AG04449 (cell line): Measurements from ENCODE around the gene VSX1.

Source experiments
- CTCF ChIA-PET: fragments of 350-600 bp; formaldehyde crosslinking; extraction: SDS; loops from one replicate; lab custom pipeline; 2021; ENCODE audit warnings: antibody characterized with exemption; lab: Yijun Ruan, JAX
- POLR2A ChIA-PET: fragments of 400-600, 350-600 bp; formaldehyde crosslinking; extraction: SDS; loops from one replicate; lab custom pipeline; 2020; ENCODE audit warnings: antibody characterized with exemption, inconsistent platforms; lab: Yijun Ruan, JAX
- DNase-seq: peaks from one replicate; pipeline ENCODE4 v3.0.0-alpha.2; 2010; ENCODE audit warnings: low read depth, low spot score
- H3K4me3 ChIP-seq: 2 replicates; pipeline ENCODE4 v1.5.1; 2011; ENCODE audit warnings: low read depth, mild to moderate bottlenecking, control low read depth, low read length
- TF ChIP-seq, protein P1 (sequence below): IDR thresholded peaks from one replicate; pipeline ENCODE4 v1.5.1; 2011; ENCODE audit warnings: mild to moderate bottlenecking, moderate library complexity, low read length, control low read depth, inconsistent platforms; ENCODE audit not compliant: insufficient read depth; ENCODE audit errors: missing control alignments

The VSX1 gene

DNA sequence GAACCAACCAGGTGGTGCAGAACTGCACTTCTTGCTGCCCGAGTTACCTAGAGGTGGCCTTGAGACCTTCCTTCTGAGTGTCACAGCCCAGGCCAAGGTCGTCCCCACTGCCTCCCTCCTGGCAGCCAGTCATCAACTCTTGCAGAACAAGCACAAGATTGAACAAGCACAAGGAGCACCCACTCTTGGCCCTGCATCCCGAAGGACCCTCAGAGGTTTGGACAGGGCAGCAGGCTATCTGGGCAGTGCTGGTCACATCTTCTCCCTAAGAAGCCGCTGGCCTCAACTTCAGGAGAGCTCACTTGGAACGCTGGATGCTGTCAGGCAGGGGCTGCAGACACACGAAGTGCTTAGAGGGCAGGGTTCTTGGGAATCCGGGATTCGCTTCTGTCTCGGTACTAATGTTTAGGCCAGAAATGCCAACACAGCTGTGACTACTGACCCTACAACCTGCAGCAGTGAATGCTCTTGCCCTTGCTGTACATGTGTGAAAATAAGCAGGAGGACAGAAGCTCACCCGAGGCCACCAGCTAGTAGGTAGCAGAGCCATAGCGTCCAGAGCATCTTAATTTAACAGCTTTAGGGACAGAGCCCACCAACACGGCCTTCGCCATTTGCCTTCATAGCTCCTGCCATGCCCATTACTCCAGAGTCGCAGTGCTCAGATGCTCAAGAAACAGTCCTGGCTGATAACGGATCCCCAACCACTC, 20.0 kb downstream of the VSX1 start:
- no peak for DNase-seq
- CTCF ChIA-PET: interaction anchor here (0.8 to 14.9 kb wide), 4 partner anchors 20 to 337 kb away, joined by 3 to 382 read pairs (median 4); no protein-coding TSS in a partner anchor
- POLR2A ChIA-PET: interaction anchor here (1.0 kb wide), 1 partner anchor 66 kb away, joined by 3 read pairs; no protein-coding TSS in a partner anchor
- no peak overlapping the region for H3K4me3 ChIP-seq
- TF ChIP-seq, protein P1, sequence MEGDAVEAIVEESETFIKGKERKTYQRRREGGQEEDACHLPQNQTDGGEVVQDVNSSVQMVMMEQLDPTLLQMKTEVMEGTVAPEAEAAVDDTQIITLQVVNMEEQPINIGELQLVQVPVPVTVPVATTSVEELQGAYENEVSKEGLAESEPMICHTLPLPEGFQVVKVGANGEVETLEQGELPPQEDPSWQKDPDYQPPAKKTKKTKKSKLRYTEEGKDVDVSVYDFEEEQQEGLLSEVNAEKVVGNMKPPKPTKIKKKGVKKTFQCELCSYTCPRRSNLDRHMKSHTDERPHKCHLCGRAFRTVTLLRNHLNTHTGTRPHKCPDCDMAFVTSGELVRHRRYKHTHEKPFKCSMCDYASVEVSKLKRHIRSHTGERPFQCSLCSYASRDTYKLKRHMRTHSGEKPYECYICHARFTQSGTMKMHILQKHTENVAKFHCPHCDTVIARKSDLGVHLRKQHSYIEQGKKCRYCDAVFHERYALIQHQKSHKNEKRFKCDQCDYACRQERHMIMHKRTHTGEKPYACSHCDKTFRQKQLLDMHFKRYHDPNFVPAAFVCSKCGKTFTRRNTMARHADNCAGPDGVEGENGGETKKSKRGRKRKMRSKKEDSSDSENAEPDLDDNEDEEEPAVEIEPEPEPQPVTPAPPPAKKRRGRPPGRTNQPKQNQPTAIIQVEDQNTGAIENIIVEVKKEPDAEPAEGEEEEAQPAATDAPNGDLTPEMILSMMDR: no peak

- ChIA-PET POLR2A (no interaction called here), CTCF (interaction anchor here (0.9 to 14.9 kb wide), 3 partner anchors 17 to 118 kb away, joined by 4 to 382 read pairs (median 7); no protein-coding TSS in a partner anchor)
- no peak overlapping the region for H3K4me3 ChIP-seq
Observed at GRCh38 chr20:25061103-25061799, 20.7 kb downstream of the VSX1 start.

GRCh38 chr20:25059866-25060465, 22.0 kb downstream of the VSX1 start:
- POLR2A ChIA-PET: no interaction called here
- CTCF ChIA-PET: interaction anchor here (0.9 to 14.9 kb wide), 5 partner anchors 19 to 339 kb away, joined by 3 to 382 read pairs (median 4); no protein-coding TSS in a partner anchor
- no peak for DNase-seq
- no peak overlapping the region for H3K4me3 ChIP-seq
- TF ChIP-seq, protein P1: no peak

More at GRCh38 chr20:25061103-25061799, 20.7 kb downstream of the VSX1 start:
- TF ChIP-seq, protein P1: no peak
- no peak for DNase-seq

DNA sequence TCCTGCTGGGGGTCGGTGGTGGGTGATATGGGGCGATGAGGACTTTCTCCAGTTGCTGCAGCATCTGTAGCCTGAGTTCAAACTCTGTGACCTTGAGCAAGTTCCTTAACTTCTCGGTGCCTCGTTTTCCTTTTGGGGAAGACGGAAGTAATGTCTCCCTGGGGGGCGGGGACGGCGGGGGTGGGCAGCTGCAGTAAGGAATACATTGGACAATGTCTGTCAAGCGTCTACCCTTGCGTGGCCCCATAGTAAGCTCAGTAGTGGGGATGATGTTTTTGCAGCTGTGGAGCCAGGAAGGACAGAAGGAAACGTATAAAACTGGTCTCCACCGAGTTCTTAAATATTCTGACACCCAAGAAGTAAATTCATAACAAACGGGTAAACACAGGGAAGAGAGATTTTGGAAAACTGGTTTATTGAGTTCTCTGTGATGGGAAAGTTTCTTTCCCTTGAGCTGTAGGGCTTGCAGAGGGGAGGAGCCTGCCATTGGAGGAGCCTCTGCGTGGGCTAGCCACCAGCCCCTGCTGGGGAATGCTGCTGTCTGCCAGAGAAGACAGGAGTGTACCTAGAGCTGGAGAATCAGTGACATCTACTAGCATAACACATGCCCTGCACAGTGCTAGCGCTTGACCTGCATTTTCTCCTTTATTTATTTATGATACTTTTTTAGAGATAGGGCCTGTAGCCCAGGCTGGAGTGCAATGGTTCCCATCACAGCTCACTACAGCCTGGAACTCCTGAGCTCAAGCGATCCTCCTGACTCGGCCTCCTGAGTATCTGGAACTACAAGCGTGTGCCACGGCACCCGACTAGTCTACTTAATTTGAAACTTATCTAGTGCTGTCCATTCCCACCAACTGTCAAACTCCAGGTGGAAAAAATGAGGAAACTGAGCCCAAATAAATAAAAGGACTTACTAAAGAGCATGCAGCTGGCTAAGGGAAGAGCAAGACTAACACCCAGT, 22.8 kb downstream of the VSX1 start:
- ChIA-PET CTCF (interaction anchor here (0.9 to 14.9 kb wide), 5 partner anchors 19 to 340 kb away, joined by 3 to 382 read pairs (median 4); no protein-coding TSS in a partner anchor), POLR2A (no interaction called here)
- TF ChIP-seq, protein P1: no peak
- no peak for DNase-seq
- peak overlapping the region; percentile 65 for H3K4me3 ChIP-seq

DNA sequence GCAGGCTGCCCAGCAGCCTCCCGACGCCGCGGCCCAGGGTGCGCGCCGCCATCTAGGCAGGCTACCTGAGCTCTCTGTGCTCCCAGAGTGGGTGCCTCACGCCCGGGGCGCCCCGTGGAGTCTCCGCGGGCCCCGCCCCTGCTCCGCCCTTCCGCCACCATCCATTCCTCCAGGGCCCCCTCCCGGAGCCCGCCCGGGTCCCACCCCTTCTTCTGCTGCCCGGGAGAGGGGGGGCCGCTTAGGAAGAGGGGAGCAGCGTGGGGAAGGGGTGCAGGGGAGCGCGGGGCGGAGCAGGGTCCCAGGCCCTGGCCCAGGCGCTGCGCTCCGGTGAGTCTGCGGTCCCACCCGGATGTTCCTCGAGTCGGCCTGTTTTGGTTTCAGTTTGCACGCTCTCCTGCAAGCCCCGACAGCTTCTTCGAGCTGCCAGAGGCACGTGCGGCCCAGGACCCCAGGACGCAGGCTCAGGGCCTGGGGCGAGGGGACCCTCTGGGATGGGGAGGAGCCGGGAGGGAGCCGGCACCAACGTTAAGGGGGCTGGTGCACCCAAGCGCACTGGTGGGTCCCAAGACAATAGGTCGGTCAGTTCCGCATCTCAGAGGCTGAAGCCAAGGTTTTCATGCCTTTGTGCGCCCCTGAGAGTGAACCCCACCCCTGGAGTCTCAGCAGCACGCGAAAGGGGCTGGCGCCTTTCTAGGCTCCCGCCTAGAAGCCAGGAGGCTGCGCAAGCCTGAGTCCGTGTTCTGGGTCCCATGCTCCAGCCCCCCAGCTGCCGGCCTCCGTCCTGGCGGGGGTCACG, 23.7 kb downstream of the VSX1 start, which contains the start of gene ACSS1:
Gene ACSS1, minus strand, starts transcription at position 89 of the 796 bp plus-strand sequence. Its CDS starts 37 bp downstream, at position 52.
- ChIA-PET CTCF (interaction anchor here (1.1 to 14.9 kb wide), 4 partner anchors 20 to 121 kb away, joined by 3 to 382 read pairs (median 6); no protein-coding TSS in a partner anchor), POLR2A (interaction anchor here (0.6 kb wide), 1 partner anchor 26 kb away, joined by 3 read pairs; no protein-coding TSS in a partner anchor)
- TF ChIP-seq, protein P1: no peak
- peak within 1 kb of the TSS; percentile 65 for H3K4me3 ChIP-seq
- no peak for DNase-seq
